ENCODE measurements around the gene PIEZO1.

DNA sequence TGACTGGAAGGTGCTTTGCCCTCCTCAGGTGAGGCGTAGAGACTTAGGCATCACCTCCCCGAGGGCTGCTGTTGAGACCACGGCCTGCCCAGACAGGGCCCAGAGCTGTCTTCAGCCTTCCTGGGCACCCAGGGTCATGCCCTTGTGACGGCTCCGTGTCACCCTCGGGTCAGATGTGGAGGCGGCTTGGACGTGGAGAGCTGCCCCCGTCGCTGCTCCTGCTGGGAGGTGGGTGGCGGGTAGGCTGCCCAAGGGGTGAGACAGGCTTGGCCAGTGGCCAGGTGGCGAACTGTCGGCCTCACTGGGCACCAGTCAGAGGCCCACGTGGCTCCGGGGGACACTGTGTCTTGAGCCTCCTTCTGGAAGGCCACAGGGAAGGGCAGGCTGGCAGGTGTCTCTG lies 89.8 kb downstream of the PIEZO1 start:
- TF ChIP-seq, protein P1, sequence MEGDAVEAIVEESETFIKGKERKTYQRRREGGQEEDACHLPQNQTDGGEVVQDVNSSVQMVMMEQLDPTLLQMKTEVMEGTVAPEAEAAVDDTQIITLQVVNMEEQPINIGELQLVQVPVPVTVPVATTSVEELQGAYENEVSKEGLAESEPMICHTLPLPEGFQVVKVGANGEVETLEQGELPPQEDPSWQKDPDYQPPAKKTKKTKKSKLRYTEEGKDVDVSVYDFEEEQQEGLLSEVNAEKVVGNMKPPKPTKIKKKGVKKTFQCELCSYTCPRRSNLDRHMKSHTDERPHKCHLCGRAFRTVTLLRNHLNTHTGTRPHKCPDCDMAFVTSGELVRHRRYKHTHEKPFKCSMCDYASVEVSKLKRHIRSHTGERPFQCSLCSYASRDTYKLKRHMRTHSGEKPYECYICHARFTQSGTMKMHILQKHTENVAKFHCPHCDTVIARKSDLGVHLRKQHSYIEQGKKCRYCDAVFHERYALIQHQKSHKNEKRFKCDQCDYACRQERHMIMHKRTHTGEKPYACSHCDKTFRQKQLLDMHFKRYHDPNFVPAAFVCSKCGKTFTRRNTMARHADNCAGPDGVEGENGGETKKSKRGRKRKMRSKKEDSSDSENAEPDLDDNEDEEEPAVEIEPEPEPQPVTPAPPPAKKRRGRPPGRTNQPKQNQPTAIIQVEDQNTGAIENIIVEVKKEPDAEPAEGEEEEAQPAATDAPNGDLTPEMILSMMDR (IDR thresholded peaks at IDR 0.05) = no peak
- no peak for TF ChIP-seq ZFX (IDR thresholded peaks at IDR 0.05; ENCODE audit: borderline replicate concordance)

All from 22Rv1 (cell line).